22Rv1 (cell line): ENCODE results near the gene PLOD3.

Source experiments
- H3K27ac ChIP-seq: fragments of 450-650 bp; 2 replicates; pipeline ENCODE4 v1.5.1; 2017
- ZFX ChIP-seq: fragments of 450-650 bp; IDR thresholded peaks from 2 replicates; pipeline ENCODE4 v1.6.1; 2017; ENCODE audit warnings: antibody characterized with exemption, borderline replicate concordance
- TF ChIP-seq, protein P1 (sequence below): fragments of 450-650 bp; IDR thresholded peaks from 2 replicates; pipeline ENCODE4 v1.5.1; 2017; ENCODE audit warnings: mild to moderate bottlenecking

The PLOD3 gene

DNA sequence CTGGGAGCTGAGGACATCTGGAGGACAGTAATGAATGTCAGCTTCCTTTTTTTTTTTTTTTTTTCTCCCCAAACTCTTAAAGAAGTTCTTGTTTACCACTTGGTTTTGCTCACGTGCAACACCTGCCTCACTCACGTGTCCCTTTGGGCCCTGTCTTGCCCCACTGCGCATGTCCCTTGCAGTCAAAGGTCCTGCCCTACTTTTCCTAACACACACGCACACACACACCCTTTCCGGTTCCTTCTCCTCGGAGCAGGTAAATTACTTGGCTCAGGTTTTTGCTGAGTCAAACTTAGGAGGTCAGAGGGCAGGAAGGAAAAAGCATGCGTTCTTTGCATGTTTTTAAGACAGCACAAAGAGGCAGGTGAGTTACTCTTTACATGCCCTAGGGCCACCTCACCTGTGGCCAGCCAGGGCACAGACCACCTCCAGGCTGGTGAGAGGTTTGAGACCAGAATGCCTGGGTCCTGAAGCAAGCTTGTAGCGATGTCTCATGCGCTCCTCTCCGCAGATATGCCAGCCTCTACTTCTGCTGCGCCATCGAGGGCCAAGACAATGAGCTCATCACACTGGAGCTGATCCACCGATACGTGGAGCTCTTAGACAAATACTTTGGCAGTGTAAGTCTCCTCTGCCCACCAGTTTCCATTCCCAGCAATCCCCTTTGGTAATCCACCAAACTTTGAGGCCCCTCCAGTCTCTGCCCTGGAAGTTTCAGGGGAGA is 60.4 kb downstream of the PLOD3 start:
- peak overlapping the region; percentile 87 for H3K27ac ChIP-seq
- TF ChIP-seq, protein P1, sequence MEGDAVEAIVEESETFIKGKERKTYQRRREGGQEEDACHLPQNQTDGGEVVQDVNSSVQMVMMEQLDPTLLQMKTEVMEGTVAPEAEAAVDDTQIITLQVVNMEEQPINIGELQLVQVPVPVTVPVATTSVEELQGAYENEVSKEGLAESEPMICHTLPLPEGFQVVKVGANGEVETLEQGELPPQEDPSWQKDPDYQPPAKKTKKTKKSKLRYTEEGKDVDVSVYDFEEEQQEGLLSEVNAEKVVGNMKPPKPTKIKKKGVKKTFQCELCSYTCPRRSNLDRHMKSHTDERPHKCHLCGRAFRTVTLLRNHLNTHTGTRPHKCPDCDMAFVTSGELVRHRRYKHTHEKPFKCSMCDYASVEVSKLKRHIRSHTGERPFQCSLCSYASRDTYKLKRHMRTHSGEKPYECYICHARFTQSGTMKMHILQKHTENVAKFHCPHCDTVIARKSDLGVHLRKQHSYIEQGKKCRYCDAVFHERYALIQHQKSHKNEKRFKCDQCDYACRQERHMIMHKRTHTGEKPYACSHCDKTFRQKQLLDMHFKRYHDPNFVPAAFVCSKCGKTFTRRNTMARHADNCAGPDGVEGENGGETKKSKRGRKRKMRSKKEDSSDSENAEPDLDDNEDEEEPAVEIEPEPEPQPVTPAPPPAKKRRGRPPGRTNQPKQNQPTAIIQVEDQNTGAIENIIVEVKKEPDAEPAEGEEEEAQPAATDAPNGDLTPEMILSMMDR, result no peak
- TF ChIP-seq ZFX, result no peak

DNA sequence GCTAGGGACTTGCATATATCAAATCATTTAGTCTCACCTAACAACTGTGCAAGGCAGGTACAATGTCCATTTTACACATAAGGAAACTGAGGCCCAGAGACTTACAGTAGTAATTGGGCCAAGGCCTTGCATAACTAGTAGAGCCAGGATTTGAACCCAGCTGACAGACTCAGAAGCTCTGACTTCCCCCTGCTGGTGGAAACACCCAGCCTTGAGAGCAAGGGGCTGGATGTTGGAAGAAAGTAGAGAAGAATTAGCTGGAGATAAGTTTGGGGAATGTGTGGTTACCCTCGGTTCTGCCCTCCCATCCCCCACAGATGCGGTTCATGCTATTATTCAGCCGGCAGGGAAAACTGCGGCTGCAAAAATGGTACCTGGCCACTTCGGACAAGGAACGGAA is 61.1 kb downstream of the PLOD3 start:
- peak overlapping the region; percentile 87 for H3K27ac ChIP-seq
- TF ChIP-seq, protein P1, result peak; percentile 30; the same call in 1 of the 2 replicates
- no peak for TF ChIP-seq ZFX
